HCT116 (cell line): ENCODE results near the gene PCDHA9. TPM values are rescaled to one million over a fixed set of nuclear protein-coding genes. Genes with fewer than 3 reads are reported as not detected.

Source experiments
- ATAC-seq: fragments of 200-7000 bp; cut with Tn5 transposase; 2 replicates; pipeline ENCODE4 v1.9.1; 2020; ENCODE audit warnings: mild to moderate bottlenecking, moderate library complexity
- BruUV-seq: library from RNA; stranded (reverse); fragments of 400-500 nt; replicated peaks from 2 replicates; lab custom pipeline; 2021; lab: Mats Ljungman, UMichigan
- CTCF ChIA-PET: fragments of 300-600 bp; sonication (Branson Sonifier 250); formaldehyde crosslinking; loops from one replicate; lab custom pipeline; 2021; ENCODE audit warnings: antibody characterized with exemption; lab: Charles Lee
- POLR2A ChIA-PET: fragments of 300-600, 350-600 bp; sonication (Branson Sonifier 250); formaldehyde crosslinking; loops from one replicate; lab custom pipeline; 2021; ENCODE audit warnings: antibody characterized with exemption; lab: Charles Lee
- RAD21 ChIA-PET, 2 experiments: fragments of 300-600 bp; sonication (Branson Sonifier 250); formaldehyde crosslinking; loops; one replicate each; lab custom pipeline; 2023; ENCODE audit warnings: low total read pairs in 2 of 2; ENCODE audit not compliant: uncharacterized antibody in 2 of 2, unreplicated experiment in 2 of 2, low non-redundant PET in 1 of 2; lab: Charles Lee
- DNase-seq: peaks from one replicate; pipeline ENCODE4 v3.0.0-alpha.2; 2010; ENCODE audit warnings: low read depth, low spot score
- H2AFZ ChIP-seq: fragments of 200-600 bp; shearing (Covaris generic), sonication (generic); 2 replicates; pipeline ENCODE4 v1.6.1; 2017; ENCODE audit warnings: low read depth, mixed run types, mixed read lengths, antibody characterized with exemption, low read length; ENCODE audit not compliant: poor library complexity, severe bottlenecking
- H3K27ac ChIP-seq: 2 replicates; pipeline ENCODE4 v1.5.1; 2012; ENCODE audit warnings: low read depth, low read length
- H3K27me3 ChIP-seq: fragments of 200-600 bp; sonication (generic); 2 replicates; pipeline ENCODE4 v1.6.1; 2016; ENCODE audit warnings: mixed run types, low read length, mixed read lengths; ENCODE audit not compliant: insufficient read depth
- H3K36me3 ChIP-seq, 2 experiments: fragments of 200-500 bp in 1 of 2; fragments of 200-600 bp in 1 of 2; sonication (Bioruptor generic) in 1 of 2; sonication (generic) in 1 of 2; 2 replicates each; pipeline versions ENCODE4 v1.5.1 to v1.6.1; 2014 to 2016; ENCODE audit warnings: low read length in 2 of 2, inconsistent platforms in 1 of 2, mixed read lengths in 1 of 2, mixed run types in 1 of 2; ENCODE audit not compliant: insufficient read depth in 2 of 2, control insufficient read depth in 1 of 2
- H3K4me1 ChIP-seq, 2 experiments: fragments of 200-600 bp in 1 of 2; sonication (generic) in 1 of 2; 2 replicates each; pipeline versions ENCODE4 v1.5.1 to v1.6.1; 2012 to 2017; ENCODE audit warnings: low read length in 2 of 2, inconsistent platforms in 1 of 2, mild to moderate bottlenecking in 1 of 2, mixed read lengths in 1 of 2, mixed run types in 1 of 2, moderate library complexity in 1 of 2; ENCODE audit not compliant: insufficient read depth in 2 of 2, control insufficient read depth in 1 of 2
- H3K4me2 ChIP-seq: fragments of 200-600 bp; sonication (generic); 2 replicates; pipeline ENCODE4 v1.6.1; 2017; ENCODE audit warnings: mixed run types, low read length, mixed read lengths
- H3K4me3 ChIP-seq, 2 experiments: fragments of 200-600 bp in 1 of 2; sonication (generic) in 1 of 2; replicated peaks in 1 of 2; 2 replicates each; pipeline ENCODE4 v1.5.1; 2011 to 2016; ENCODE audit warnings: low read length in 2 of 2, control low read depth in 1 of 2, low read depth in 1 of 2, mild to moderate bottlenecking in 1 of 2, mixed read lengths in 1 of 2, mixed run types in 1 of 2
- H3K79me2 ChIP-seq: fragments of 200-600 bp; sonication (generic); 2 replicates; pipeline ENCODE4 v1.6.1; 2017; ENCODE audit warnings: mild to moderate bottlenecking, mixed run types, low read length, moderate library complexity, mixed read lengths; ENCODE audit not compliant: insufficient read depth
- H3K9ac ChIP-seq: fragments of 200-600 bp; sonication (generic); 2 replicates; pipeline ENCODE4 v1.6.1; 2016; ENCODE audit warnings: low read length, mixed read lengths
- H3K9me2 ChIP-seq: fragments of 200-600 bp; sonication (generic), shearing (Covaris generic); 2 replicates; pipeline ENCODE4 v1.6.1; 2017; ENCODE audit warnings: mixed run types, mild to moderate bottlenecking, moderate library complexity; ENCODE audit not compliant: insufficient read depth
- H3K9me3 ChIP-seq, 2 experiments: fragments of 200-500 bp in 1 of 2; fragments of 200-600 bp in 1 of 2; sonication (Bioruptor generic) in 1 of 2; sonication (generic) in 1 of 2; 2 replicates each; pipeline ENCODE4 v1.6.1; 2014 to 2017; ENCODE audit warnings: low read length in 2 of 2, mixed read lengths in 2 of 2, inconsistent platforms in 1 of 2, low read depth in 1 of 2, mild to moderate bottlenecking in 1 of 2, mixed run types in 1 of 2, moderate library complexity in 1 of 2; ENCODE audit not compliant: control insufficient read depth in 1 of 2, insufficient read depth in 1 of 2
- H4K20me1 ChIP-seq: fragments of 200-600 bp; sonication (generic), shearing (Covaris generic); 2 replicates; pipeline ENCODE4 v1.6.1; 2017; ENCODE audit warnings: mixed run types, mild to moderate bottlenecking, moderate library complexity; ENCODE audit not compliant: insufficient read depth
- CTCF ChIP-seq, 3 experiments: fragments of 200-600 bp in 1 of 3; sonication (generic) in 1 of 3; IDR thresholded peaks in 2 of 3; conservative IDR thresholded peaks in 1 of 3; 2 replicates each; pipeline ENCODE4 v1.5.1; 2012 to 2017; ENCODE audit warnings: low read depth in 2 of 3, low read length in 2 of 3, antibody characterized with exemption in 1 of 3, borderline replicate concordance in 1 of 3, control low read depth in 1 of 3, mild to moderate bottlenecking in 1 of 3, mixed read lengths in 1 of 3, mixed run types in 1 of 3, moderate library complexity in 1 of 3; ENCODE audit not compliant: insufficient read depth in 1 of 3
- EZH2phosphoT487 ChIP-seq: fragments of 200-600 bp; IDR thresholded peaks from 2 replicates; pipeline ENCODE4 v1.6.1; 2018; ENCODE audit warnings: antibody characterized with exemption, borderline replicate concordance
- RAD21 ChIP-seq: IDR thresholded peaks from 2 replicates; pipeline ENCODE4 v1.6.1; 2012; ENCODE audit warnings: low read depth, mild to moderate bottlenecking
- ZBTB33 ChIP-seq: IDR thresholded peaks from 2 replicates; pipeline ENCODE4 v1.6.1; 2011; ENCODE audit warnings: mild to moderate bottlenecking, low read length, moderate library complexity; ENCODE audit not compliant: insufficient replicate concordance; ENCODE audit errors: extremely low read depth
- intact Hi-C: fragments of 100-400 bp; cut with micrococcal nuclease; formaldehyde crosslinking; loops from 2 replicates; pipeline ENCODE4 v1.10.0; 2022
- total RNA-seq: library from RNA; stranded (reverse); gene quantifications from one replicate; pipeline ENCODE4 v1.2.1, GENCODE V29; 2021; ENCODE audit not compliant: unreplicated experiment
- TF ChIP-seq, protein P1 (sequence below): IDR thresholded peaks from 2 replicates; pipeline ENCODE4 v1.6.1; 2012

PCDHA9 gene
- total RNA-seq, 1 experiment from 2014 or later: not detected

GRCh38 chr5:140855772-140856674 is 7.8 kb downstream of the PCDHA9 start, which contains the start of gene PCDHA10:
TSS of gene PCDHA10 (plus strand) at chr5:140855897. CDS start at chr5:140856049, 152 bp downstream.
- DNase-seq: peak; percentile 42
- Histone ChIP-seq H3K9me2 (no peaks in the 10 kb centered on the region), H3K27ac (no peak within 1 kb of the TSS), H3K9me3 (no peaks in the 10 kb centered on the region), H3K79me2 (no peaks in the 10 kb centered on the region), H3K4me2 (no peak within 1 kb of the TSS), H3K9ac (no peak within 1 kb of the TSS), H3K27me3 (no peaks in the 10 kb centered on the region), H3K36me3 (no peaks in the 10 kb centered on the region), H3K4me3 (no peak within 1 kb of the TSS), H3K4me1 (no peaks in the 10 kb centered on the region), H2AFZ (peak within 1 kb of the TSS; percentile 58), H4K20me1 (no peaks in the 10 kb centered on the region)
- POLR2A ChIA-PET: no interaction called here
- no peak for ATAC-seq
- TF ChIP-seq ZBTB33: no peak
- TF ChIP-seq, protein P1, sequence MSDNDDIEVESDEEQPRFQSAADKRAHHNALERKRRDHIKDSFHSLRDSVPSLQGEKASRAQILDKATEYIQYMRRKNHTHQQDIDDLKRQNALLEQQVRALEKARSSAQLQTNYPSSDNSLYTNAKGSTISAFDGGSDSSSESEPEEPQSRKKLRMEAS: no peak
- TF ChIP-seq EZH2phosphoT487: no peak
- peak; percentile 68 for TF ChIP-seq RAD21
- peak; percentile 29 to 52 (median 43); a peak in 3 of 6 replicates for TF ChIP-seq CTCF (IDR thresholded peaks at IDR 0.05 in 2 of 3, conservative IDR thresholded peaks at IDR 0.05 in 1 of 3; ENCODE audit: borderline replicate concordance in 1 of 3, insufficient read depth in 1 of 3, low read depth in 2 of 3, low read length in 2 of 3)
- RAD21 ChIA-PET: no interaction called here
- intact Hi-C loops: loop anchor here (1.0 to 10.0 kb wide), 2 partner anchors 185 to 709 kb away; no protein-coding TSS in a partner anchor
- BruUV-seq: no TSS peak
- CTCF ChIA-PET: interaction anchor here (1.1 to 1.3 kb wide), 4 partner anchors 9 to 708 kb away, joined by 3 to 9 read pairs (median 4); no protein-coding TSS in a partner anchor
